SJSA1 (cell line): Measurements from ENCODE around the gene TAF4B. TPM values are rescaled to one million over a fixed set of nuclear protein-coding genes. Genes with fewer than 3 reads are reported as not detected.
"Not testable (repeated sequence)": the region's sequence is repeated elsewhere in the genome, so short reads cannot be mapped to it uniquely, and the experiment has no call there.

Source experiments
- DNase-seq, 2 experiments: peaks; one replicate each; pipeline ENCODE4 v3.0.0-alpha.2; 2015 to 2020; ENCODE audit warnings: low spot score in 2 of 2, low read depth in 1 of 2
- H3K27ac ChIP-seq: fragments of 250-450 bp; sonication (Bioruptor Pico); 2 replicates; pipeline ENCODE4 v1.5.1; 2020; ENCODE audit warnings: mild to moderate bottlenecking, moderate library complexity
- H3K27me3 ChIP-seq: fragments of 250-450 bp; sonication (Bioruptor Pico); replicated peaks from 2 replicates; pipeline ENCODE4 v1.5.1; 2020; ENCODE audit warnings: mild to moderate bottlenecking, moderate library complexity
- H3K36me3 ChIP-seq: fragments of 250-450 bp; sonication (Bioruptor Pico); 2 replicates; pipeline ENCODE4 v1.5.1; 2020; ENCODE audit warnings: mild to moderate bottlenecking
- H3K4me1 ChIP-seq: fragments of 250-450 bp; sonication (Bioruptor Pico); replicated peaks from 2 replicates; pipeline ENCODE4 v1.6.1; 2021; ENCODE audit warnings: mild to moderate bottlenecking
- H3K4me3 ChIP-seq: fragments of 250-450 bp; sonication (Bioruptor Pico); 2 replicates; pipeline ENCODE4 v1.5.1; 2020; ENCODE audit warnings: mild to moderate bottlenecking
- H3K9me3 ChIP-seq: fragments of 250-450 bp; sonication (Bioruptor Pico); replicated peaks from 2 replicates; pipeline ENCODE4 v1.5.1; 2020; ENCODE audit warnings: mild to moderate bottlenecking
- total RNA-seq: library from RNA; depleted of rRNA; stranded (reverse); fragments of >200 nt; shearing (Covaris generic); gene quantifications from 2 replicates; pipeline ENCODE4 v1.2.3, GENCODE V29; 2014

The TAF4B gene
- total RNA-seq, 1 experiment from 2014 or later: 2.7 TPM

GRCh38 chr18:26335571-26336487 is 109.6 kb downstream of the TAF4B start:
- no peaks in the 10 kb centered on the region for H3K9me3 ChIP-seq
- no peaks in the 10 kb centered on the region for H3K36me3 ChIP-seq
- DNase-seq: no peak
- H3K4me3 ChIP-seq: no peak overlapping the region
- no peaks in the 10 kb centered on the region for H3K4me1 ChIP-seq
- H3K27me3 ChIP-seq: no peaks in the 10 kb centered on the region
- no peak overlapping the region for H3K27ac ChIP-seq

GRCh38 chr18:26336572-26336971 is 110.3 kb downstream of the TAF4B start:
- no peaks in the 10 kb centered on the region for H3K36me3 ChIP-seq
- no peak overlapping the region for H3K4me3 ChIP-seq
- H3K9me3 ChIP-seq: no peaks in the 10 kb centered on the region
- no peak for DNase-seq
- no peak overlapping the region for H3K27ac ChIP-seq
- H3K27me3 ChIP-seq: no peaks in the 10 kb centered on the region
- H3K4me1 ChIP-seq: no peaks in the 10 kb centered on the region

GRCh38 chr18:26342646-26343045 is 116.4 kb downstream of the TAF4B start:
- no peaks in the 10 kb centered on the region for H3K27me3 ChIP-seq
- no peak for DNase-seq
- no peaks in the 10 kb centered on the region for H3K9me3 ChIP-seq
- H3K36me3 ChIP-seq: no peaks in the 10 kb centered on the region
- no peaks in the 10 kb centered on the region for H3K4me1 ChIP-seq
- no peak overlapping the region for H3K4me3 ChIP-seq
- H3K27ac ChIP-seq: no peak overlapping the region

DNA sequence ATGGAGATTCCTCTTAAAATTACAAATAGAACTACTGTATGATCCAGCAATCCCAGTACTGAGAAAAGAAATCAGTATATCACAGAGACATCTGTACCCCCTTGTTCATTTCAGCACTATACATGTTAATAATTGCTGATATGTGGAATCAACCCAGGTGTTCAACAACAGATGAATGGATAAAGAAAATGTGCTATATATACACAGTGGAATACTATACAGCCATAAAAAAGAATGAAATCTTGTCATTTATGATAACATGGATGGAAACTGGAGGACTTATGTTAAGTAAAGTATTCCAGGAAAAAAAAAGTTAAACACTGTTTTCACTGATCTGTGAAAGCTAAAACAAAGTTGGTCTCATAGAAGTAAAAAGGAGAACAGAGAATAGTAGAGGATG is 124.7 kb downstream of the TAF4B start:
- no peaks in the 10 kb centered on the region for H3K4me1 ChIP-seq

GRCh38 chr18:26356045-26356785 is 130.0 kb downstream of the TAF4B start:
- H3K9me3 ChIP-seq: no peaks in the 10 kb centered on the region
- DNase-seq: no peak

More for the DNA sequence above, 124.7 kb downstream of the TAF4B start:
- no peak overlapping the region for H3K27ac ChIP-seq
- H3K27me3 ChIP-seq: no peaks in the 10 kb centered on the region
- H3K9me3 ChIP-seq: no peaks in the 10 kb centered on the region
- DNase-seq: no peak
- H3K36me3 ChIP-seq: no peaks in the 10 kb centered on the region
- H3K4me3 ChIP-seq: no peak overlapping the region

GRCh38 chr18:26357960-26358359 is 131.7 kb downstream of the TAF4B start:
- Histone ChIP-seq H3K4me1 (no peaks in the 10 kb centered on the region), H3K36me3 (no peaks in the 10 kb centered on the region), H3K27ac (no peak overlapping the region), H3K27me3 (no peaks in the 10 kb centered on the region), H3K4me3 (no peak overlapping the region), H3K9me3 (no peaks in the 10 kb centered on the region)
- no peak for DNase-seq

More at GRCh38 chr18:26356045-26356785, 130.0 kb downstream of the TAF4B start:
- Histone ChIP-seq H3K27me3 (no peaks in the 10 kb centered on the region), H3K4me1 (no peaks in the 10 kb centered on the region), H3K36me3 (no peaks in the 10 kb centered on the region), H3K27ac (no peak overlapping the region), H3K4me3 (no peak overlapping the region)

DNA sequence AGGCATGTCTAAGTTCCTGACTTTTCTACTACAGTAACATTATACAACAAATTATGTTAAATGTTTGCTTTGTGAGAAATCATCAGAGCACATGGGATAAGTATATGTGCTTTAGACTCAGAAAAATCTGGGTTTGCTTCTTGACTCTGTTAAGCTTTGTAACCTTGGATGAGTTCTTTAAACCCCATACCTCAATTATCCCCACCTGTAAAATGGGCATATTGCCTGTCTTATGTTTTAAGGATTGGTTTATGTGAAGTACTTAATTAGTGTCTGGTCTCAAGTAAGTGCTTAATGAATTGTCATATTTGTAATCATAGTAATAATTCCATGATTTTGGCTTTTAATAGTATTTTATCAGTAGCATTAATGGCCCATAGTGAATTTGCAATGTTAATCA is 135.8 kb downstream of the TAF4B start:
- Histone ChIP-seq H3K9me3 (no peaks in the 10 kb centered on the region), H3K27ac (no peak overlapping the region), H3K27me3 (no peaks in the 10 kb centered on the region), H3K4me1 (no peaks in the 10 kb centered on the region), H3K36me3 (no peaks in the 10 kb centered on the region), H3K4me3 (no peak overlapping the region)
- no peak for DNase-seq

GRCh38 chr18:26367425-26367824 is 141.2 kb downstream of the TAF4B start:
- no peak overlapping the region for H3K27ac ChIP-seq
- H3K9me3 ChIP-seq: no peaks in the 10 kb centered on the region
- no peak for DNase-seq
- H3K36me3 ChIP-seq: no peaks in the 10 kb centered on the region
- no peaks in the 10 kb centered on the region for H3K27me3 ChIP-seq
- H3K4me3 ChIP-seq: no peak overlapping the region
- no peaks in the 10 kb centered on the region for H3K4me1 ChIP-seq

DNA sequence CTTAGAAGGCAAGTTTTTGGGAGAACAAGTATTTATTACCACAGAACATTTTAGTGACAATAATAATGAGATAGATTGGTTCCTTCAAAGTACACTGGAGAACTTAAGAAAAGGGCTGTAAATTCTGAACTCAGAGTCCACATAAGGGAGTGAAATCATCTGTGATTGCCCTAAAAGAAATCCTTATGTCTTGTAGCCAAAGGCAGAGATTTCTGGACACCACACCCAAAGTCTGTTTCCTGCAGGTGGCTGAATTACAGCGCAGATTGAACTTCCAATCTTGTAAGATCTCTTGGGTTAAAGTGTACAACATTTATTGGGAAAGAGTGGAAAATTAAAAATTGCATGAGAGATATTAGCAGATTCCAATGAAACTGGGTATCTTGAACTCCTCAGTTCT is 143.8 kb downstream of the TAF4B start:
- H3K36me3 ChIP-seq: no peaks in the 10 kb centered on the region
- no peak for DNase-seq
- H3K9me3 ChIP-seq: no peaks in the 10 kb centered on the region
- H3K27me3 ChIP-seq: no peaks in the 10 kb centered on the region
- H3K4me1 ChIP-seq: no peaks in the 10 kb centered on the region
- no peak overlapping the region for H3K27ac ChIP-seq
- H3K4me3 ChIP-seq: no peak overlapping the region

- Histone ChIP-seq H3K9me3 (no peaks in the 10 kb centered on the region), H3K27ac (no peak overlapping the region), H3K36me3 (no peaks in the 10 kb centered on the region), H3K27me3 (no peaks in the 10 kb centered on the region), H3K4me1 (no peaks in the 10 kb centered on the region), H3K4me3 (no peak overlapping the region)
- no peak for DNase-seq
Observed at GRCh38 chr18:26376105-26376504, 149.9 kb downstream of the TAF4B start.

- no peak overlapping the region for H3K4me3 ChIP-seq
- no peaks in the 10 kb centered on the region for H3K4me1 ChIP-seq
Observed at GRCh38 chr18:26378701-26379100, 152.5 kb downstream of the TAF4B start.

GRCh38 chr18:26381555-26381954 is 155.3 kb downstream of the TAF4B start:
- H3K4me3 ChIP-seq, DNase-seq, H3K27me3 ChIP-seq, H3K9me3 ChIP-seq, H3K27ac ChIP-seq, H3K36me3 ChIP-seq, H3K4me1 ChIP-seq: not testable (repeated sequence)

More at GRCh38 chr18:26378701-26379100, 152.5 kb downstream of the TAF4B start:
- Histone ChIP-seq H3K27ac (no peak overlapping the region), H3K36me3 (no peaks in the 10 kb centered on the region), H3K9me3 (no peaks in the 10 kb centered on the region), H3K27me3 (no peaks in the 10 kb centered on the region)
- no peak for DNase-seq

GRCh38 chr18:26383454-26384270 is 157.4 kb downstream of the TAF4B start:
- H3K27ac ChIP-seq: no peak overlapping the region
- H3K9me3 ChIP-seq: no peaks in the 10 kb centered on the region
- H3K36me3 ChIP-seq: no peaks in the 10 kb centered on the region
- no peaks in the 10 kb centered on the region for H3K27me3 ChIP-seq
- peak in 1 of 2 experiments; percentile 32 for DNase-seq
- H3K4me1 ChIP-seq: peaks cover 8% of the 10 kb centered on the region
- H3K4me3 ChIP-seq: no peak overlapping the region
